ENCODE data around the gene NUP54.

Gene NUP54

DNA sequence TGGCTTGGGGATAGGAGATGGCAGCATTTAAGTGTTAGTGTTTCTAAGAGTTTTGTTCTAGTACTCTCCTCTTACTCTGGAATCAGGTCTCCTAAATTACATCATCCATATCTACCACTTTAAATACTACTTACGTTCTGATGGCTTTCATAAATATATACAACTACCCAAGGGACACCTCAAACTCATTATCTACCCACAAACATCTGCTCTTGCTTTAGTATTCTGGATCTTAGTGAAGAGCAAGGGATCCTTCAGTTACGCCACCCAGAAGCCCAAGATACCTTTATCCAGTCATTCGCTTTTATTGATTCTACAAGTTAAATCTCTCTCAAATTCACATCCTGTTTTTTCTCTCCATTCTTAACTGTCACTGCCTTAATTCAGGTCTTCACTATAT lies 7.0 kb downstream of the NUP54 start:
- TF ChIP-seq, protein P1, sequence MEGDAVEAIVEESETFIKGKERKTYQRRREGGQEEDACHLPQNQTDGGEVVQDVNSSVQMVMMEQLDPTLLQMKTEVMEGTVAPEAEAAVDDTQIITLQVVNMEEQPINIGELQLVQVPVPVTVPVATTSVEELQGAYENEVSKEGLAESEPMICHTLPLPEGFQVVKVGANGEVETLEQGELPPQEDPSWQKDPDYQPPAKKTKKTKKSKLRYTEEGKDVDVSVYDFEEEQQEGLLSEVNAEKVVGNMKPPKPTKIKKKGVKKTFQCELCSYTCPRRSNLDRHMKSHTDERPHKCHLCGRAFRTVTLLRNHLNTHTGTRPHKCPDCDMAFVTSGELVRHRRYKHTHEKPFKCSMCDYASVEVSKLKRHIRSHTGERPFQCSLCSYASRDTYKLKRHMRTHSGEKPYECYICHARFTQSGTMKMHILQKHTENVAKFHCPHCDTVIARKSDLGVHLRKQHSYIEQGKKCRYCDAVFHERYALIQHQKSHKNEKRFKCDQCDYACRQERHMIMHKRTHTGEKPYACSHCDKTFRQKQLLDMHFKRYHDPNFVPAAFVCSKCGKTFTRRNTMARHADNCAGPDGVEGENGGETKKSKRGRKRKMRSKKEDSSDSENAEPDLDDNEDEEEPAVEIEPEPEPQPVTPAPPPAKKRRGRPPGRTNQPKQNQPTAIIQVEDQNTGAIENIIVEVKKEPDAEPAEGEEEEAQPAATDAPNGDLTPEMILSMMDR (IDR thresholded peaks at IDR 0.05): no peak
- Histone ChIP-seq H3K4me2 (ENCODE audit: low read length) (no peak overlapping the region), H3K79me2 (peaks cover 2% of the 10 kb centered on the region), H3K27ac (no peak overlapping the region), H3K9me3 (ENCODE audit: control insufficient read depth, low read length) (no peaks in the 10 kb centered on the region), H3K9ac (no peak overlapping the region), H2AFZ (no peak overlapping the region), H3K4me1 (no peaks in the 10 kb centered on the region), H3K4me3 (ENCODE audit: low read depth, low read length) (no peak overlapping the region), H3K27me3 (ENCODE audit: control insufficient read depth, insufficient read depth, low read length) (no peaks in the 10 kb centered on the region), H3K36me3 (ENCODE audit: control insufficient read depth, insufficient read depth, low read length) (no peaks in the 10 kb centered on the region)

DNA sequence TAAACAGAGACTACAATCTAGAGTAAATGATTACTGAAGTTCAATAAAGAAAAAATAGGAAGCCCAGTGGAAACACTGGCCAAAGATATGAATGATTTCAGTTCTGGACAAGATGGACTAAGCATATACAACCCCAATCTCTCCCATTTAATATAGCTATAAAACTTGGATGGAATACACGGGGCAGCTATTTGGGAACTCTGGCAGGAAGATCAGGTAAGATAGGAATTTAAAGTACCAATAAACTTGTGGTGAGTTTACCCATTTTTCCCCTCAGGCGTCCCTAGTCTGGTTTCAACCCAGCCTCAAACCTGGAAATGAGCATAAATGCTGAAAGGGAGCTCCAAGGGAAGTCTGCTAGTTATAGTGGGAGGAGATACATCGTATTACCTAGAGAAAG lies 20.4 kb downstream of the NUP54 start:
- H3K9ac ChIP-seq: no peak overlapping the region
- H3K4me3 ChIP-seq (ENCODE audit: low read depth, low read length): no peak overlapping the region
- no peak overlapping the region for H2AFZ ChIP-seq
- H3K79me2 ChIP-seq: no peaks in the 10 kb centered on the region
- TF ChIP-seq, protein P1 (IDR thresholded peaks at IDR 0.05): no peak
- H3K27me3 ChIP-seq (ENCODE audit: control insufficient read depth, insufficient read depth, low read length): no peaks in the 10 kb centered on the region
- H3K4me1 ChIP-seq: no peaks in the 10 kb centered on the region
- no peak overlapping the region for H3K4me2 ChIP-seq (ENCODE audit: low read length)
- no peaks in the 10 kb centered on the region for H3K36me3 ChIP-seq (ENCODE audit: control insufficient read depth, insufficient read depth, low read length)
- H3K9me3 ChIP-seq (ENCODE audit: control insufficient read depth, low read length): no peaks in the 10 kb centered on the region
- no peak overlapping the region for H3K27ac ChIP-seq

DNA sequence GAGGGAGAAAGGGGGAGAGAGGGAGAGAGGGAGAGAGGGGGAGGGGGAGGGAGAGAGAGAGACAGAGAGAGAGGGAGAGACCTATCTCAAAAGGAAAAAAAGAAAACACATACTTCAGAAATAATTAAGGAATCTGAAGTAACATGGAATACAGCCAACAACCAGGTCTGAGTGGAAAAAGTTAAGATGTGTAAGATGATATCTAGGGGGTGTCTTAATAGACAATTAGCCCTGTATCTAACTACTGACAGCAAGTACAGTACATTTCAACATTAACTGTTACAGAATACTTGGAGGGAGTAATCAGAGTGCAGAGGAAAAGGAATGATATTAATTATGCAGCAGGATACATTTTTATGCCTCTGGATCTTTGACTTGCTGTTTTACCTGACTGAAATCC lies 22.4 kb downstream of the NUP54 start:
- Histone ChIP-seq H3K4me2 (ENCODE audit: low read length) (no peak overlapping the region), H3K27me3 (ENCODE audit: control insufficient read depth, insufficient read depth, low read length) (no peaks in the 10 kb centered on the region), H3K9ac (no peak overlapping the region), H3K79me2 (no peaks in the 10 kb centered on the region), H3K4me1 (no peaks in the 10 kb centered on the region), H3K4me3 (ENCODE audit: low read depth, low read length) (no peak overlapping the region), H3K27ac (no peak overlapping the region), H3K9me3 (ENCODE audit: control insufficient read depth, low read length) (no peaks in the 10 kb centered on the region), H2AFZ (no peak overlapping the region), H3K36me3 (ENCODE audit: control insufficient read depth, insufficient read depth, low read length) (no peaks in the 10 kb centered on the region)
- TF ChIP-seq, protein P1 (IDR thresholded peaks at IDR 0.05): no peak

DNA sequence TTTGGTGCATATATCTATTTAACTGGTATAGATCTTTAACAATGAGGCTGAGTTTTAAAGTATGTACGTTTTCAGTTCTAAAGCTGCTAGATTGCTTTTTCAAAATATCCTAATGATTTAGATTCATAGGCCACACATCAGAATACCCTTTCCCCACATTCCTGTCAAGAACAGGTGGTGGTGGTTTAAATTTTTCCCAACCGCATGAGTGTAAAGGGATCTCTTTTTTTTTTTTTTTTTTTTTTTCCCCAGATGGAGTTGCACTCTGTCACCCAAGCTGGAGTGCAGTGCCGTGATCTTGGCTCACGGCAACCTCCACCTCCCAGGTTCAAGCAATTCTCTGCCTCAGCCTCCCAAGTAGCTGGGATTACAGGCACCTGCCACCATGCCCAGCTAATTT lies 28.0 kb downstream of the NUP54 start:
- Histone ChIP-seq H3K9me3 (ENCODE audit: control insufficient read depth, low read length) (no peaks in the 10 kb centered on the region), H3K4me3 (ENCODE audit: low read depth, low read length) (no peak overlapping the region), H3K27me3 (ENCODE audit: control insufficient read depth, insufficient read depth, low read length) (no peaks in the 10 kb centered on the region), H3K9ac (no peak overlapping the region), H3K79me2 (no peaks in the 10 kb centered on the region), H3K27ac (no peak overlapping the region), H2AFZ (no peak overlapping the region), H3K4me2 (ENCODE audit: low read length) (no peak overlapping the region), H3K36me3 (ENCODE audit: control insufficient read depth, insufficient read depth, low read length) (no peaks in the 10 kb centered on the region), H3K4me1 (no peaks in the 10 kb centered on the region)
- TF ChIP-seq, protein P1 (IDR thresholded peaks at IDR 0.05): no peak

DNA sequence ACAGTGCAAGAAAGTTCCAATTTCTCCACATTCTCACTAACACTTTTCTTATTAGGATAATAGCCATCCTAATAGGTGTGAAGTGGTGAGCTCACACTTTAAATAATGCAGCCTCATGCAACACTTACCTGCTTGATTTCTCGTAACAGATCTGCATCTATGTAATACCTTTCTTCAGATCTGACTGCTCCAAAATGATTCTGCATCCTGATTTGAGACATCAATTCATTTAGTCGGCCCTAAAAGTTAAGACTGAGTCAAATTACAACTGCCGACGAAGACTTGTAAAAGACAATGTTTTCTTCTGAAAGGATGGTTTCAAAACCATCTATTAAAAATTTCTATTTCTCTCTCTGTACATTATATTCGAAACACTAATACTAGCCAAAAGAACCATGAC lies 30.7 kb downstream of the NUP54 start:
- H3K9me3 ChIP-seq (ENCODE audit: control insufficient read depth, low read length): no peaks in the 10 kb centered on the region

More for the DNA sequence above, 30.7 kb downstream of the NUP54 start:
- no peak overlapping the region for H3K4me2 ChIP-seq (ENCODE audit: low read length)
- H3K4me3 ChIP-seq (ENCODE audit: low read depth, low read length): no peak overlapping the region
- TF ChIP-seq, protein P1 (IDR thresholded peaks at IDR 0.05): no peak
- H3K9ac ChIP-seq: no peak overlapping the region
- H3K27ac ChIP-seq: no peak overlapping the region
- no peaks in the 10 kb centered on the region for H3K4me1 ChIP-seq
- H3K36me3 ChIP-seq (ENCODE audit: control insufficient read depth, insufficient read depth, low read length): no peaks in the 10 kb centered on the region
- no peak overlapping the region for H2AFZ ChIP-seq
- H3K79me2 ChIP-seq: no peaks in the 10 kb centered on the region
- no peaks in the 10 kb centered on the region for H3K27me3 ChIP-seq (ENCODE audit: control insufficient read depth, insufficient read depth, low read length)
